AG04449 (cell line): ENCODE measurements around the gene UBE2D2.

Experiments used
- CTCF ChIA-PET: fragments of 350-600 bp; formaldehyde crosslinking; extraction: SDS; loops from one replicate; lab custom pipeline; 2021; ENCODE audit warnings: antibody characterized with exemption; lab: Yijun Ruan, JAX
- POLR2A ChIA-PET: fragments of 400-600, 350-600 bp; formaldehyde crosslinking; extraction: SDS; loops from one replicate; lab custom pipeline; 2020; ENCODE audit warnings: antibody characterized with exemption, inconsistent platforms; lab: Yijun Ruan, JAX
- DNase-seq: peaks from one replicate; pipeline ENCODE4 v3.0.0-alpha.2; 2010; ENCODE audit warnings: low read depth, low spot score
- H3K4me3 ChIP-seq: 2 replicates; pipeline ENCODE4 v1.5.1; 2011; ENCODE audit warnings: low read depth, mild to moderate bottlenecking, control low read depth, low read length
- TF ChIP-seq, protein P1 (sequence below): IDR thresholded peaks from one replicate; pipeline ENCODE4 v1.5.1; 2011; ENCODE audit warnings: mild to moderate bottlenecking, moderate library complexity, low read length, control low read depth, inconsistent platforms; ENCODE audit not compliant: insufficient read depth; ENCODE audit errors: missing control alignments

Gene UBE2D2

DNA sequence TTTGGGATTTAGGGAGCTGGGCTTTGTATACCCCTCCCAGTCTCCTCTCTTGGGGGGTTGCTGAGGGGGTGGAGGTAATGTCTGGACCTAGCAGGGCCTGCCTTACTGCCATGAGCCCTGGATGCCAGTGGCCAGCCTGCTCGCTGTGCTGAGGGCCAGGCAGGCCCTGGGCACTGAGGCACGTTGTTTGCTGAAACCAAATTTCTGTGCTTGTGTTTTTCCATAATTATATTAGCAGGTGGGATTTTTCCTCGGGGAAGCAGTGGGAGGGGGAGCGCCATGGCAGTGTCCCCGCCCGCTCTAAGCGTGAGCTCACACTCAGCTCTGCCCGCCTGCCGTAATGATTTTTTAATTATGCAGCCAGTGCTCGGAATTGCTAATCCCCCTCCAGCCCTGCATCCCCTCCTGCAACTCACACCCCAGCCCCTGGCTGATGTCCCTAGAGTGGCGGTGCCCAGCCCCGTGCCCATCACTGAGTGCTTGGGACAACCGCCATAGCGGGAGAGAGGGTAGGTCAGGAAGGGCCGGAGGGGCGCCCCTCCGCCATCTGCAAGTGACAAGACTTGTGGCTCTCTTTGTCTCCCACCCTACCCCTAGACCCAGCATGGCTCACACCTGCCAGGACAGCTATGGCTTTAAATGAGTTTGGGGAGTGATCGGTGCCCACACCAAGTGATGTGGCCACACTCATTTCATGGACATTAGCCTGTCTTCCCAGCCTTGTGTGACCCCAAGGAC is 108.0 kb downstream of the UBE2D2 start:
- H3K4me3 ChIP-seq: no peak overlapping the region
- no peak for DNase-seq
- CTCF ChIA-PET: interaction anchor here (1.0 to 4.9 kb wide), 7 partner anchors 9 to 106 kb away, joined by 3 to 27 read pairs (median 3); no protein-coding TSS in a partner anchor
- TF ChIP-seq, protein P1, sequence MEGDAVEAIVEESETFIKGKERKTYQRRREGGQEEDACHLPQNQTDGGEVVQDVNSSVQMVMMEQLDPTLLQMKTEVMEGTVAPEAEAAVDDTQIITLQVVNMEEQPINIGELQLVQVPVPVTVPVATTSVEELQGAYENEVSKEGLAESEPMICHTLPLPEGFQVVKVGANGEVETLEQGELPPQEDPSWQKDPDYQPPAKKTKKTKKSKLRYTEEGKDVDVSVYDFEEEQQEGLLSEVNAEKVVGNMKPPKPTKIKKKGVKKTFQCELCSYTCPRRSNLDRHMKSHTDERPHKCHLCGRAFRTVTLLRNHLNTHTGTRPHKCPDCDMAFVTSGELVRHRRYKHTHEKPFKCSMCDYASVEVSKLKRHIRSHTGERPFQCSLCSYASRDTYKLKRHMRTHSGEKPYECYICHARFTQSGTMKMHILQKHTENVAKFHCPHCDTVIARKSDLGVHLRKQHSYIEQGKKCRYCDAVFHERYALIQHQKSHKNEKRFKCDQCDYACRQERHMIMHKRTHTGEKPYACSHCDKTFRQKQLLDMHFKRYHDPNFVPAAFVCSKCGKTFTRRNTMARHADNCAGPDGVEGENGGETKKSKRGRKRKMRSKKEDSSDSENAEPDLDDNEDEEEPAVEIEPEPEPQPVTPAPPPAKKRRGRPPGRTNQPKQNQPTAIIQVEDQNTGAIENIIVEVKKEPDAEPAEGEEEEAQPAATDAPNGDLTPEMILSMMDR: no peak
- POLR2A ChIA-PET: interaction anchor here (2.0 kb wide), 1 partner anchor 21 kb away, joined by 14 read pairs; no protein-coding TSS in a partner anchor

GRCh38 chr5:139669662-139670368 is 108.7 kb downstream of the UBE2D2 start:
- no peak overlapping the region for H3K4me3 ChIP-seq
- TF ChIP-seq, protein P1: no peak
- ChIA-PET CTCF (interaction anchor here (0.7 to 4.9 kb wide), 9 partner anchors 8 to 105 kb away, joined by 3 to 27 read pairs (median 5); no protein-coding TSS in a partner anchor), POLR2A (interaction anchor here (0.6 kb wide), 1 partner anchor 9 kb away, joined by 3 read pairs; no protein-coding TSS in a partner anchor)
- no peak for DNase-seq

DNA sequence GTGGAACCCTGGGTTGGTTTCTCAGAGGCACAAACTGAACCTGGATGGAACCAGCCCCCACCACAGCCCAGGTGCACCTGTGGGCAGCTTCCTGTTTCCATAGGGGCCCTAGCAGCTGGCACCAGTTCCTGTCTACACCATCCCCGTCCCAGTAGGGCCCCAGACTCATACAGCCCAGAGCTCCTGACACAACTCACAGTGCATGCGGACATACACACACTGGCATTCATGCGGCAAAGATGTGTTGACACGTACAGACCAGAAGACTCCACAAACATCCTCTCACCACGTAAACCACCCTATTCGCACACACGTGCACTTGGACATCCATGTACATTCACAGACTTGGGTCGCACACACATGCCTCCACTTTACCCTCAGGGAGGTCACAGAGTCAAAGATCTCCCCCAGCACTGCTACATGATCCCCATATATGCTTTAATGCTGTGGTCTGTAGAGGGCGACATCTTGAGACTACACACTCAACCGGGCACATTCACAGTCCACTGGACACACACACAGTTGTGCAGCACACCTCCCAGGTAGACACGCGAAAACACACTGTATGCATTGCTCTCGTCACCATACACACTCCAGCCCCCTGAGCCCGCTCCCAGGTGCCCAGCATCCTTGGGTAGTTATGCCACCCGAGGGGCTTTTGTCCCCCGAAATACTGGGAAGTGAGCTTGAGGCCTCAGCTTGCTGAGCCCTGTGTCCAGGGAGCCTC is 109.4 kb downstream of the UBE2D2 start:
- POLR2A ChIA-PET: interaction anchor here (0.6 kb wide), 1 partner anchor 8 kb away, joined by 3 read pairs; no protein-coding TSS in a partner anchor
- TF ChIP-seq, protein P1: peak; percentile 21

DNA sequence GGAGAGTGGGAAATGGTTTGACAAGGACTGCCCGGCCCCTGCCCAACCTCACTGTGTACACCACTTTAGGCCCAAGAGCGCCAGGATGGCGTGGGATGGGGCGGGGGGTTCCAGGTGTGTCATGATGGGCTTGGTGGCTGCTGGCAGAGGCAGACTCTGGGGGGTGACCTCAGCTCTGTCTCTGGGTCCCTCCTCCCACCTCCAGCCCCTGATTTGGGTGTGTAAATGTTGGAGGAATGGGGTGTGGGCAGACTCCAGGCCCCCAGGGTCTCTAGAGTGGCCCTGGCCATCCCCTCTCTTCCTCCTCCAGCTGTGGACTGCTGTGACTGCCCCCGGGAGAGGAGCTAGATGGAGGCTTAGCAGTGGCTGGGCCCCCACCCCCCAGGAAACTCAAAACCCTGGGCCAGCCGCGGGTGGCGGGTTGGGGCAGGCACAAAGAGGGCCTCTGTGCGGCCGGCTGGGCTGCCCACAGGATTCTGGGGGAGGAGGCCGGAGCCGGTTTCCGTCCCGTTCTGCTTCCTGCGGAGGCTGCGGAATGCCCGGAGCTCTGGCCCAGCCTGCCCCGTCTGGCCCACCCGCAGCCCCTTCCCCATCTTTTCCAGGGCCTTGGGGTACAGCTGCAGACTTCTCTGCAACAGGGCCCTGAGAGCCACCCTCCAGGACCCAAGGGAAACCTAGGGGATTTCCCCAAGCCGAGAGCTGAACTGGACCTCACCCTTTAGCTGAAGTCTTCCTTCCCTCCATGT is 110.1 kb downstream of the UBE2D2 start:
- TF ChIP-seq, protein P1: no peak
- POLR2A ChIA-PET: interaction anchor here (1.1 kb wide), 1 partner anchor 18 kb away, joined by 4 read pairs; no protein-coding TSS in a partner anchor
- no peak overlapping the region for H3K4me3 ChIP-seq
- CTCF ChIA-PET: interaction anchor here (1.2 to 4.9 kb wide), 6 partner anchors 13 to 104 kb away, joined by 3 to 27 read pairs (median 8); no protein-coding TSS in a partner anchor
- DNase-seq: no peak

More for the DNA sequence above, 109.4 kb downstream of the UBE2D2 start:
- no peak overlapping the region for H3K4me3 ChIP-seq
- CTCF ChIA-PET: interaction anchor here (0.7 to 4.9 kb wide), 12 partner anchors 9 to 105 kb away, joined by 3 to 27 read pairs (median 5); no protein-coding TSS in a partner anchor
- DNase-seq: no peak

DNA sequence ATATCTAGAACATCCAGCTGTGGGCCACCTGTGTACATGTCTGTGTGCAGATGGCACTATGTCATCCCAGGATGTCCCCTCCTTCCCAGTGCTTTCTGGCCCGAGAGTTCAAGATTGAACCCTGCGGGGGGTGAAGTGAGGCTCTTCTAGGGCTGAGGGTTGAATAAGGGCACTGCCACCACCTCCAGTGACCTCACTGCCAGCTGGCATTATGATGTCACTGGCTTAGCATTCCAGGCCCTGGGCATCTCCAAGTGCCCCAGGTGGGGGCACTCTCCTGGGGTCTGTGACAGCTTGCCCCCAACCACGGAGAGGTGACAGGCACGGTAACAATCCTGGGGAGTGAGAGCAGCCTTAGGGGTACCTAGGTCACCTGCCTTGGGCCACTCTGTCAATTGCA is 114.1 kb downstream of the UBE2D2 start:
- ChIA-PET CTCF (interaction anchor here (1.2 kb wide), 1 partner anchor 14 kb away, joined by 4 read pairs; no protein-coding TSS in a partner anchor), POLR2A (interaction anchor here (0.8 kb wide), 1 partner anchor 21 kb away, joined by 3 read pairs; no protein-coding TSS in a partner anchor)
- no peak overlapping the region for H3K4me3 ChIP-seq
- DNase-seq: no peak
- TF ChIP-seq, protein P1: no peak
